GM12875 (cell line): Measurements from ENCODE around the gene RAB40B.
A peak's percentile ranks its signal among the peaks of the same experiment; 100 is the strongest.

ENCODE experiments used
- H3K4me3 ChIP-seq: one replicate; pipeline ENCODE4 v1.5.1; 2011; ENCODE audit warnings: low read depth, low read length, control low read depth
- TF ChIP-seq, protein P1 (sequence below): IDR thresholded peaks from 2 replicates; pipeline ENCODE4 v1.5.1; 2011; ENCODE audit warnings: low read depth, mild to moderate bottlenecking, control low read depth, inconsistent platforms, low read length, moderate library complexity, borderline replicate concordance; ENCODE audit not compliant: insufficient read depth

The RAB40B gene

DNA sequence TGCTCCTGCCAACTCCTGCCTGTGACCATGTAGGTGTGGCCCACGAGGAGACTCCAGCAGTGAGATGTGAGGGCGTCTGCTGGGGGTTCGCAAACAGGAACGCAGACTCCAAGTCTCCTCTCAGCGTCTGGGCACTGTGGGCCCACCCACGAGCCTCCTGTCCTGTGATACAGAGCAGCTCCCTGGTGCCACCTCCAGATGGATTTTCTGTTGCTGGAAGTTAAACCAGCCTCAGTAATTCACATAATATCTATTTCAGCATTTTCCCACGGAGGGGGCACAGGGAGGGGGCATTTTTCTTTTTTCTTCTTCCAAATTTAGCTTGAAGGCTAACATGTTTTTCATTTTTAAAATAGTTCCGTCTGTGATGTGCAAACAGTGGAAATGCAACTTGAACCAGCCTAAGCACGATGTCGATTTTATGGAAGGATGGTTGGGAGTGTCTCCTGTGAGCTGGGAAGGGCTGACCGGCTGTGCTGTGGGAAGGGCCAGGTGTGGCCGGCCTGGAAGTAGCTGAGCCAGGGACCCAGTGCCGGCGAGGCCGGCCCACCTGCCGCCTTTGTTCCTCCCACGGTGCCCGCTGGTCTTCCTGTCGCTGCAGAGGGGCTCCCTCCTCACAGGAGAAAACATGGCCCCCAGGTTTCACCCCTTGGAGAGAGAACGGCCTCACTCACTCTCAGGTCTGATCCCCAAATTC is 3.9 kb upstream of the RAB40B start:
- TF ChIP-seq, protein P1, sequence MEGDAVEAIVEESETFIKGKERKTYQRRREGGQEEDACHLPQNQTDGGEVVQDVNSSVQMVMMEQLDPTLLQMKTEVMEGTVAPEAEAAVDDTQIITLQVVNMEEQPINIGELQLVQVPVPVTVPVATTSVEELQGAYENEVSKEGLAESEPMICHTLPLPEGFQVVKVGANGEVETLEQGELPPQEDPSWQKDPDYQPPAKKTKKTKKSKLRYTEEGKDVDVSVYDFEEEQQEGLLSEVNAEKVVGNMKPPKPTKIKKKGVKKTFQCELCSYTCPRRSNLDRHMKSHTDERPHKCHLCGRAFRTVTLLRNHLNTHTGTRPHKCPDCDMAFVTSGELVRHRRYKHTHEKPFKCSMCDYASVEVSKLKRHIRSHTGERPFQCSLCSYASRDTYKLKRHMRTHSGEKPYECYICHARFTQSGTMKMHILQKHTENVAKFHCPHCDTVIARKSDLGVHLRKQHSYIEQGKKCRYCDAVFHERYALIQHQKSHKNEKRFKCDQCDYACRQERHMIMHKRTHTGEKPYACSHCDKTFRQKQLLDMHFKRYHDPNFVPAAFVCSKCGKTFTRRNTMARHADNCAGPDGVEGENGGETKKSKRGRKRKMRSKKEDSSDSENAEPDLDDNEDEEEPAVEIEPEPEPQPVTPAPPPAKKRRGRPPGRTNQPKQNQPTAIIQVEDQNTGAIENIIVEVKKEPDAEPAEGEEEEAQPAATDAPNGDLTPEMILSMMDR, result no peak
- H3K4me3 ChIP-seq, result no peak overlapping the region

DNA sequence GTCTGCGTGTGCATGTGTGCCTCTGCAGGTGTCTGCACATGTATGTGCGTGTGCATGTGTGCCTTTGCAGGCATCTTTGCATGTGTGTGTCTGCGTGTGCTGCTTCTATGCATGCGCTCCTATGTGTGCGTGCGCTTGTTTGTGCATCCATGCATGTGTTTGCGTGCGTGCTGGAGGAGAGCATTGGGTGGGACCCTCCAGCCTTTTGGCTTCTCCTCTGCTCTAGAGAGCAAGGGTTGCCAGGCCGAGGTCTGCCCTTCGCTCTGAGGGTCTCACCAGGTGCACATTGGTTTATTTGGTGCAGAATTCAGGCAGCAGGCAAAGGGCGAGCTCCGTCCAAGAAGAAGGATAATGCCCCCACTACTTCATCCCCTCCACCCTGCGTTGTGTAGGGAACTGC is 1.1 kb upstream of the RAB40B start:
- TF ChIP-seq, protein P1, result no peak
- no peak overlapping the region for H3K4me3 ChIP-seq

DNA sequence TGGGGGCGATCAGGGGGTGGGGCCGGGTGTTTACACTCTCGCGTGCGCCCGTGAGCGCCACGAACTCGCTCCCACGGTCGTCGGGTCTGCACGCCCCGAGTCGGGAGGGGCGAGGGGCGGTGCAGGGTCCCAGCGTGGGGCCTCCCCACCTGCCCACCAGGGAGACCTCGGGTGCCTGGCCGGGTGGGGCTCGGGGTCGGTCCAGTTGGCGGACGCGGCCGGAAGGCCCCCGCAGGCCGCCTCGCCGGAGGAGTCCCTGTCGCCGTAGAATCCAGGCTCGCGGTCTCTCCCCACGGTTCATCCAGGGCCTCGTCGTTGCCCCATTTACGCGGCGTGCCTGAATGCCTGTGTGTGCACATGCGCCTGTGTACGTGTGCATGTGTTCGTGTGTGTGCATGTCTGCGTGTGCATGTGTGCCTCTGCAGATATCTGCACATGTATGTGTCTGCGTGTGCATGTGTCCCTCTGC is 510 bp upstream of the RAB40B start:
- TF ChIP-seq, protein P1, result no peak
- peak overlapping the region; percentile 25 for H3K4me3 ChIP-seq

DNA sequence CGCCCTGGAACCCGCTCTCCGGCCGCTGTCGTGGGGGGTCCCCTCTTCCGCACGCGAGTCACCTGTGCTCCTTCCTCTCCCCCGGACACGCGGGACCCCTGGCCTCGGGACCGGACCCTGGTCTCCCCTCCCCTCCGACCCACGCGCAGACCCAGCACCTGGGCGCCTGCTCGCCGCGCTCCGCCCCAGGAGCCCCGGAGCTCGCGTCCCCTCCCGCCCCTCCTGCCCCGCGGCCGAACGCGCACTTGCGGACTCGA is 762 bp downstream of the RAB40B start:
- no peak overlapping the region for H3K4me3 ChIP-seq
- TF ChIP-seq, protein P1, result no peak

DNA sequence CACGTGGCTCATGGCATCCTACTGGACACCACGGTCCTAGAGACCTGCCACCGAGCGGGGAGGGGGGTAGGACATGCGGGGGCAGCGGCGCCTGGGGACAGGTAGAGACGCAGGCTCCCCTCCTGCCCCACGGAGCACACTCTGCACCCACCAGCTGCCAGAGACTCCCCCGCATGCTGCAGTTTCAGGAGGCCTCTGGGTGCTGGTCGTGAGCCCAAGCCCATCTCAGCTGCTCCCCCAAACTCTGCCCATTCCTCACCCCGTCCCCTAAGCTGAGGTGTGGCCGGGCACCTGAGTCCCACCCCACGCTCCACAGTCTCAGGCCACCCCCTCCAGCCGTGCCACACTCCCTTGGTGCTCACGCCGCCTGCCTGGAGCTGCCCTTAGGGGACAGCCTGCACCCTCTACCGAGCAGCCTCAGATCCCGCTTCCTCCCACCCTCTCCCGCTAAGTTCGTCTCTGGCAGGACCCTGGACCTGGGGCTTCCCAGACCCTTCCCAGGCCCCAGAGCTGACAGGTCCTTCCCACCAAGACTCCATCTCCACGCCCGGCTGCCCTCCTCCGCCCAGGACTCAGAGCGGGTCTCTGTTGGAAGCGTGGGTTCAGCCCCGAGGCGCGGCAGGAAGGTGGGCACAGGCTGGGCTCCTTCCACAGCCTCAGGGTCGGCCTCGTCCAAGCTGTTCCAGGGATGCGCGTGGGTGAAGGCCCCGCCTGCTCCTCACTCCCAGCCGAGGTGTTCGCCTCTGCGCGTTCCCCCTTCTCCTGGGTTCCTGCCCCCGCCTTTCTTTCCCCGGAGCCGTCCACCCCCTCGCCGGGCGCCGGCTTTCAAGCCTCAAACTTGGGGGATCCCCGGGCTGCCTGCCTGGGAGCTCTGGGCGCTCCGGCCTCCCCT is 1.3 kb downstream of the RAB40B start:
- no peak overlapping the region for H3K4me3 ChIP-seq
- TF ChIP-seq, protein P1, result no peak

DNA sequence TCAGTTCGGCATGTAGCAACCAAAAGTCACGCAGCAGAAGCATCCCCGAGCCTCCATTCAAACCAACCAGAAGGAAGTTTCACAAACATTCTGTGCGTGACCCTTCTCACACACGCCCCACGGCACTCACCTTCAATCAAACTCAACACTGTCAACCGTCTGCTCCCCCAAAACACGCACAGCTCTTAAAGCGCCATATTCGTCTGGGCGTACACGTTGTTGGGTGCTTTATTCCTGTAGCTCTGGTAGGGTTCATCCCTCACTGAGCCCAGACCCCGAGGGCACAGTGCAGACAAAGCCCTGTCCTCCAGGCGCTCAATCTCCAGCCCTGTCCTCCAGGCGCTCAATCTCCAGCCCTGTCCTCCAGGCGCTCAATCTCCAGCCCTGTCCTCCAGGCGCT is 2.2 kb downstream of the RAB40B start:
- TF ChIP-seq, protein P1, result no peak

DNA sequence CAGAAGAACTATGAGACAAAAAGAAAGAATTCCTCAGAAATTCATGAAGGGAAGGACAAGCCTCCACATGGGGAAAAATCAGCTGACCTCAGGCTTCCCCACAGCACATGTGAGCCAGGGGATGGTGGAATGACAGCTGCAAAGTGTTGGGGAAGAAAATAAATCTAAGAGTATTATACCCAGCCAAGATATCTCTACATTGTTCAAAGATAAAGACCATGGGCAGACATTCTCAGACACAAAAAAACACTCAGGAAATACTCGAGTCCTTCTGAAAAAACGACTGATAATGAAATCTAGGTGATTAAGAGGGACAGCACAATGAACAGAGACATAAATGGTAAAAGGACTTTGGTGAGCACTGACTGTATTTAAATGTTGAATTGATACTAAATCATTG is 3.9 kb downstream of the RAB40B start:
- H3K4me3 ChIP-seq, result no peak overlapping the region
- TF ChIP-seq, protein P1, result no peak

More for the DNA sequence above, 2.2 kb downstream of the RAB40B start:
- H3K4me3 ChIP-seq, result no peak overlapping the region
